Smooth muscle cell of trachea (primary cell): ENCODE measurements around the gene CHIA. TPM values are rescaled to one million over a fixed set of nuclear protein-coding genes. Genes with fewer than 3 reads are reported as not detected.

Experiments used
- total RNA-seq: library from RNA; depleted of rRNA; stranded (reverse); fragments of >200 nt; gene quantifications from 2 replicates; pipeline ENCODE4 v1.2.1, GENCODE V29; 2014

The CHIA gene
- not detected in 2 replicates for total RNA-seq

DNA sequence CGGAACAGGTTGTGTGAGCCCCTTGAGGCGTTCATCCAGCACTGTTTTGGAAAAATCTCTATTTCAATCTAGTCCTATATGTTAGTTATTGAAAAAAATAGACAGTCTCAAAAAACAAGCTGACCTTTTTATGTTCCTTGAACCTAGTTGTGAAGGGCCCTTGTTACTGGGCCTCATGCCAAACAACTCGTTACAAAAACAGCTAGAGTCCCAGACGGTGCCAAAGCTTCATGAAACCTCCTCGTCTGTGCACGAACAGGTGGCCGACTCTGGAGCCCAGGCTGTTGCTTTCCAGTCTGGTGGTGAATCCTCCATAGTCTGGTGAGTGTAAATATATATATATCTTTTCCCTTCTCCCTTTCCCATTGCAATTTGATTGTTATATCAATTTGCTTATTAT, at the start of gene CHIA:
CHIA (plus strand) TSS at position 222 of the 400 bp plus-strand sequence. CDS start 19,617 bp downstream, outside the sequence.

Other genes with a start within 250 kb of the CHIA start
- gene DRAM2, start 150.8 kb upstream of the CHIA start, total RNA-seq, result 54.7 and 81.2 TPM in 2 replicates
- 47.1 and 49.3 TPM in 2 replicates for gene CEPT1, start 150.6 kb upstream of the CHIA start, total RNA-seq
- gene DENND2D, start 90.2 kb upstream of the CHIA start, total RNA-seq, result 3.3 and 22.7 TPM in 2 replicates
- 2.5 and 10.6 TPM in 2 replicates for gene CHI3L2, start 63.1 kb upstream of the CHIA start, total RNA-seq
- gene OVGP1, start 136.9 kb downstream of the CHIA start, total RNA-seq, result 0.99 TPM in 1 of 2 replicates, not detected in the other
- 33.0 and 39.9 TPM in 2 replicates for gene WDR77, start 158.4 kb downstream of the CHIA start, total RNA-seq
- gene ATP5PB, start 158.6 kb downstream of the CHIA start, total RNA-seq, result 216 and 440 TPM in 2 replicates
- 0.29 and 0.33 TPM in 2 replicates for gene C1orf162, start 183.1 kb downstream of the CHIA start, total RNA-seq
- not detected in 2 replicates for gene ADORA3, start 212.8 kb downstream of the CHIA start, total RNA-seq
- gene TMIGD3, start 212.8 kb downstream of the CHIA start, total RNA-seq, result not detected in 2 replicates